Stimulated activated CD8-positive, alpha-beta memory T cell treated with anti-CD3 and anti-CD28 coated beads, Interleukin-15, amount 100 ng/mL, for 24 hours (primary cell): Measurements from ENCODE around the gene SEC24D.

ENCODE experiments used
- DNase-seq: peaks from one replicate; pipeline ENCODE4 v3.0.0-alpha.2; 2020; ENCODE audit warnings: low read depth

The SEC24D gene

DNA sequence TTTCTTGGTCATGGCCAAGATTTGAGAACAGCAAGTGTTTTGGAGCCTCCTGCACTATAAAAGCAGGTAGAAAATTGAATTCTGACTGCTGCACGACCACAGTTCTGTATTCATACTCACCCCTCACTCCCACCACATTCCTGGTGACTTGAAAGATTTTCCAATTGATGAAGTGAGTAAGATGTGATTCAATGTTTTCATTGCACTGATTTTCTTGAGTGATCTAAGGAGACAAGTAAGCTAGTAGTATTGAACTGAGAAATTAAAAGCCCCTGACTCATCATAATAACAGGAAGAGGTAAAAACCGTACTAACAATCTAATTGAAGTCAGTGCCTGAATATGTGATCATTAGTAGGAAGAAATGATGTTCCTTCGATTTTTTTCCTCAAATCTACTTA is 6.1 kb upstream of the SEC24D start:
- no peak for DNase-seq

- DNase-seq, result no peak
These were observed 3.4 kb upstream of the SEC24D start for GRCh38 chr4:118839221-118839927.

GRCh38 chr4:118837121-118837507 is 1.2 kb upstream of the SEC24D start:
- DNase-seq, result no peak

DNA sequence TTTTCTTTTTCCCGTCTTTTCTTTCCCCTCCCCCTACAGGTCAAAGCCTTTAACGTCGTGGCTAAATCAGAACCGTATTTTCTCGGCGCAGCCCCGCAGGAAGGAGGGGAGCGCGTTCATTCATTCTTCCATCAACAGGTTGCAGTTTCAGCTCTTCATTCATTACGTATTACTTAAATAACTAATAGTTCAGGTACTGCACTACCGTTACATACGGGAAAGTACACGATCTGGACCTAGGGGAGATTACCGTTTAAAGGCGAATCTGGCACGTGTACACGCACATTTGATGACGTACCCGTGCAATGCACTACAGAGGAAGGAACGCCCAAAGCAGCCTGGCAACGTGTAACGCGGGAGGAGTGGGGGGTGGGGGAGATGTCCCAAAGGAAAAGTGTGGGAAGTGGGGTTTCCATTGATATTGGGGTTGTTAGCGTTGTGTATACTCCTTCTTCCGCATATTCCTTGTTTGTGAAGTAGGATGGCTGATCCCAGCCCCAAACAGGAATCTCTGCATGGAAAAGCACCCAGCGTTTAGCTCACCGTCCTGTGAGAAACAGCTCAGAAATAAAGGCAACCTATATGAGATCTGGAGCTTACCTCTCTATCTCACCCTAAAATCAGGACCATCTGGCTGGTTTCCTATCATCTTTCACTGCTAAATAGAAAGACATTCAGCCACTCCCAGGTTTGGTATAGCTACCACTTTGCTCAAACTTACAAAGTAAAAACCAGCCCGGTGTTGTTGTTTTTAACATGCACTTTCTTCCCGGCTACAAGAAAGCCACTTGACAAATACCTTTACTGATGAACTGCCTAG is 585 bp upstream of the SEC24D start:
- DNase-seq, result no peak

DNA sequence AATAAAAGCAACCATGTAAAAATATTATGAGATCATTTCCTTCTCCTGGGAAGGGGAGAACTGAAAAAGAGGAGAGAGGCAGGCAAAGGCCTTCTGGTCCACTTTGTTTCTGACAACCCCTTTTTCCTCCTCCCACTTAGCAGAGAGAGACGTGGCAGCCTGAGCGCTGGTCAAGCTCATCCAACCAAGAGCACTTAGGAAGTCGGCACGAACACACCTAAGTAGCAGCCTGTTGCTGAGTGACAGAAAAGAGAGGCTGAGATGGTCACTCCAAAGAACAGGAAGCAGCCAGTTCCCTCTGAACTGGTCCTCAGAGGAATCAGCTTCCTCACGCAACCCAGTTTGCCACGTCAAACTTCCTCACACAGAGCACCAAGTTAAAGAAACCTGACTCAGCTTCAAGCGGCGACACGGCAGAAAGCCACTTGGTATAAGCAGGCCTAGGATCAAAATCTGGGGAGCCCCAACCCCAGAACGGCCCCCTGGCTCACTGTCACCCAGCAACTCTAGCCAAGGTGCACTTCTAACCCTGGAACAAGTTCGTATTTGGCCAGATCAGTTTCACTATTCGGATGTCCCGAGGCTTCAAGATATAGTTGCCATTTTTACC is 861 bp downstream of the SEC24D start:
- no peak for DNase-seq

- no peak for DNase-seq
These were observed 1.9 kb downstream of the SEC24D start for GRCh38 chr4:118834070-118834469.

DNA sequence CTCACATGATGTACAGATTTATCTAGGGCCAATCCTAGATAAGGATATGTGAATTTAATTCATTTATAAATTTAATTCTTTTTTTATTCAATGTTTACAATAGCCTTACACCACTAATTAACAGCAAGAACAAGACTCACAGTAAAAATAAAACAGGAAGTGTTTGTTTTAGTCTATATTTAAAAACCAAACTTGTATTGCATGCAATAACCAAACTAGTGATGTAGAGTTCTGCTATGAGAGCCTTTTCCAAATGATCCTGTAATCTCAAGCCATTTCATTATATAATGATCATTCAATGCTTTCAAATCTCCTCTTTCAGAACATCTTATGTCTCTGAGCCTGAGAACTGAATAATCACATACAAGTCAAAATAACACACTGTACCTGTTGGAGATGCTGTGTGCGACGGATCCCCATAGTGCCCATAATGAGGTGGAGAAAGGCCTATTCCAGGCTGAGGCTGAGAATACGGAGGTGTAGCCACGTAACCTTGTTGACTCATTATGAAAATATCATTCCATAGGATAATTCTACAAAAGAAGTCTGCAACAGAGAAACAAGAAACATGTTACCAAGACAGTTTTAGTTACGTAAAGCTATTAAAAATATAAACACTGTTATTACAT is 2.6 kb downstream of the SEC24D start:
- DNase-seq, result no peak

GRCh38 chr4:118829107-118829506 is 6.8 kb downstream of the SEC24D start:
- DNase-seq, result no peak

- DNase-seq, result no peak
These were observed 9.0 kb downstream of the SEC24D start for GRCh38 chr4:118826723-118827444.

- DNase-seq, result no peak
These were observed 10.1 kb downstream of the SEC24D start for GRCh38 chr4:118825799-118826198.

DNA sequence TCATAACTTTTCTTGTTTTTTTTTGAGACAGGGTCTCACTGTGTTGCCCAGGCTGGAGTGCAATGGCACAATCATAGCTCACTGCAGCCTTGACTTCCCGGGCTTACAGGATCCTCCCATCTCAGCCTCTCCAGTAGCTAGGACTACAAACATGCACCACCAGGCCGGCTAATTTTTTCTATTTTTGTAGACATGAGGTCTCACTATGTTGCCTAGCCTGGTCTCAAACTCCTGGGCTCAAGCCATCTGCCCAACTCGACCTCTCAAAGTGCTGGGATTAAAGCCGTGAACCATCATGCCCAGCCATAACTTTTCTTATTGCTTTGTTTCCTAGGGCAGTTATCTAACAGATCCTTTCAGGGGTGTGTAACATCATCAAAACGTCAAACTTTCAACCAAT is 11.8 kb downstream of the SEC24D start:
- no peak for DNase-seq

DNA sequence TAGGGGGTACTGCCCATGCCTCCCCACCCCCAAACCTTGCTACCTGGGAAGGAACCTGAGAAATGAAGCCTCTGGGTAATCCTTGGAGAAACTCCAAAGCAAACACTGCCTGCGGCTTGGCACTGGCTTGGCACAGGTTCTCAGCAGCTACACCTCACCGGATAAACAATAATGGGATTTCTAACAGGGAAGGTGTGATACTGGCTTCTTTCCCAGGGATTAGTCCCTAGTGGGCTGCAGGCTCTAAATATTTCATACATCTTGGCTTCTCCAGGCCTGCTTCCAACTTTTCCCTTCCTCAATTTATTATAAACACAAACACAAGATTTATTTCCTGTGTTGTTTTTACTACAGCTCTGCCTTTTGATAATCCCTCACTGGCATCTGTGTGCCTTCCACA is 12.5 kb downstream of the SEC24D start:
- DNase-seq, result no peak

DNA sequence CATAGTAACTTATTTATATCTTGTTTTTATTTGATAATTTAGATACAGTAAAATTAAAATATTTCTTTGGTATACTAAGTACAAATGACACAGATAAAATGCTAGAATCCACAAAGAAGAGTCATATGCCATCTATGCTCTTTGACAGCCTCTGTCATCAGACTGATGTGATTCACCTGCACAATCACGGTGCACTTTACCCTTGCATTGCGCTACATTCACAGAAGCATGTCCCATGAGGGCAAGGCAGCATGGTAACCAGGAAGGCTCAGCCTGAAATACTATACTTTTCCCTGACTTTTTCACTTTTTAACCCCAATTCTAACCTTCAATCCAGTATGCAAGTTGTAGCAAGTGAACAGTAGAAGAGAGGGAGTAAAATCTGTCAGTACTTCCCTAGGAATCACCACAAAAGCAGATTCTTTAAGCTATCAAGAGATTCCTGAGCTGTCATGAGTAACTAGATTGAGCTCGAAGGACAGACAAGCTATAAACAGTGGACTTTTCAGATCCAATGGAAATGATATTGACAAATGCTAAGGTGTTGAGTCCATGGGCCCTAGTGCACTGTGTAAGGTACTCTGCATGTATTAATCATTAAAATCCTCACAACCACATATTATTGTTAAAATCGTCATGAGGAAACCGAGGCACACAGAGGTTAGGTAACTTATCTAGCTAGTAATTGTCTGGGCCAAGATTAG is 14.2 kb downstream of the SEC24D start:
- DNase-seq, result no peak

DNA sequence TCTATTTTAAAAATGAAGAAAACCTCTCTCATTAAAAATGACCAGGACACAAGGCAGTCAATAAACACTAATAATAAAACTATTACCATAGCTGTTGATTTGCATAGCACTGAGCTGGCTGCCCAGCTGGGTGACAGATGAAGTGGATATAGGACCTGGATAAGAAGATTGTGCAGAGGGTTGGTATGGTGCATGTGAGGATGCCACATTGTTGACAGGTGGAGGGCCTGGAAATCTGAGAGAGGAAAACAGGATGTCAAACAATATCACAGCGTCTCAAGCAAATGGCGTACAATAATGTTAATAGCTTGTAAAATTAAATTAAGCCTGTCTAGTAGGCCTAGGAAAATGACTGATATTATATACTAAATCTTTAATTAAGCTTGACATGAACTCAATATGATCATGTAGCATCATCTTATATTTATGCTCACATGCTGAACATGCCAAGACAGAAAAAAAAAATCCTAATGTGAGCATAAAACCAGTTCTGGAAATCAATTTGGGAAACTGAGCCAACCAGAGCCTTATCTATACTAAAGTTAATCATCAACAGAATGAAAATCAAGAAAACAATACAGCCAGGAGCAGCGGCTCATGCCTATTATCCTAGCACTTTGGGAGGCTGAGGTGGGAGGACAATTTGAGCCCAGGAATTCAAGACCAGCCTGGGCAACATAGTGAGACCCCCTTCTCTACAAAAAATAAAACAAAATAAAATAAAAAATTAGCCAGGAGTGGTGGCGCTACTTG is 18.6 kb downstream of the SEC24D start:
- DNase-seq, result no peak

GRCh38 chr4:118816538-118817177 is 19.3 kb downstream of the SEC24D start:
- DNase-seq, result no peak

DNA sequence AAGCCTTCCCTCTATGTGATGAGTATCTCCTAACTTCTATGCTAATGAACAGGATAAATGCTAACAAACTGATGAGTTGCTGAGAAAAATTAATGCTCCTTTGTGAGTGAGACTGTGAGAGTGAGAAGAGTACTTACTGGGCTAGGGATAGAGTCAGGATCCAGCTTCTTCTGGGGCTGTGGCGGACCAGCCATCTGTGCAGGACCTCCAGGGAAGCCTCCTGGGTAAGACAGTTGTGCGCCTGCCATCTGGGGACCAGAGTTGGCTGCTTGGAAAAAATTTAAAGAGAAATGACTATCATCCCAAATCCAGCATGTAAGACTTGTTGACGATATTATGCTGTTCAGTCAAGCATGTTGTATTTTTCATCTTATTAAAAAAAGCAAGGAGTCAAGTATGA is 21.0 kb downstream of the SEC24D start:
- DNase-seq, result no peak

DNA sequence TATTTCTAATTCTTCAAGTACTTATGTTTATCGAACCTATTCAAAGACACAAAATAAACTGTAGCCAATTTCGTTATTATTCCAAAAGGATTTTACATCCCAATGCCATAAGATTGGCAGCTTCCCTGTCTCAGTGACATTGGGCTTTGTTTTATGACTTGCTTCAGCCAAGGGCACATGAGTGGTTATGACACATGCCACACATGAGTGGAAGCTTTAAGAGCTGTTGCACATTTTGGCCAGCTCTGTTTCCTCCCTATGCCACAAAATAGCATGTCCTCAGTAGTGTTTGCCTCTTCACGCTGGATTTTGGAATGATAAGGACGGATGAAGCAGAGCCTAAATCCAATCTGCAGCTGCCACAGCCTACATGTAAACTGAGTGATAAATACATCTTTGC is 21.9 kb downstream of the SEC24D start:
- DNase-seq, result no peak

DNA sequence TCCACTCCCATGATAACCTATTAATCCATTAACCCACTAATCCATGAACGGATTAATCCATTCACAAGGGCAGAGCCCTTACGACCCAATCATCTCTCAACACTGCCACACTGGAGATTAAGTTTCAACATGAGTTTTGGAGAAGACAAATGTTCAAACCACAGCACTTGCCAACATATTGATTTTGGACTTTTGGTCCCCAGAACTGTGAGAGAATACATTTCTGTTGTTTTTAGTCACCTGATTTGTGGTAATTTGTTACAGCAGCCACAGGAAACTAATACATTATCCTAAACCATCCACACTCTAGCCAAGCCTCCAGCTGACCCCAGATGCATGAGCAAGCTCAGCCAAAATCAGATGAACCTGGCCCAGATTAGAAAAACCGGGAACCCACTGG is 22.4 kb downstream of the SEC24D start:
- DNase-seq, result no peak

DNA sequence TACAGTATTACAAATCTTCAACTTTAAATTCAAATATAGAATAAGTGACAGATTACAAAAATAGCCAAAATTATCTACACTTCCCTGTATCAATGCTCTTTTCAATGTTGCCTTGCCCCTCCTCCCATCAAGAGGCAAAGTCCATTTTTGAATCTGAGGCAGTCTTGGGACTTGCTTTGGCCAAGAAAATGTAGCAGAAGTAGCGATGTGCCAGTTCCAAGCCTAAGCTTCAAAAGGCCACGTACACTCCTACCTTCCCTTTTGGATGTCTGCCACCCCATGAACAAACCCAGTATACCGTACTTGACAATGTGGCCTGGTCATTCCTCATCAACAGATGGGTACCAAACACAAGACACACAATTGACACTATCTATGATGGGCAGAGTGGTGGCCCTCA is 24.1 kb downstream of the SEC24D start:
- DNase-seq, result no peak
